Measurements from ENCODE around the gene ERC1.

- TF ChIP-seq MXI1 (IDR thresholded peaks at IDR 0.05; ENCODE audit: borderline replicate concordance, low read depth, low read length) = no peak
- no peak for TF ChIP-seq CTCF (conservative IDR thresholded peaks at IDR 0.05; ENCODE audit: low read depth, low read length)
- TF ChIP-seq CHD1 (IDR thresholded peaks at IDR 0.05; ENCODE audit: low read depth, low read length) = no peak
- TF ChIP-seq RFX5 (IDR thresholded peaks at IDR 0.05; ENCODE audit: low read depth, low read length) = no peak
These were observed 29.4 kb downstream of the ERC1 start for GRCh38 chr12:1020389-1020788.
